Prostate gland (tissue), 2 donors: Measurements from ENCODE around the gene SCAI.

Source experiments
- POLR2A ChIP-seq: fragments of 450-650 bp; IDR thresholded peaks from one replicate; pipeline ENCODE4 v1.6.1; 2016; ENCODE audit warnings: antibody characterized with exemption, mild to moderate bottlenecking
- POLR2AphosphoS5 ChIP-seq: sonication (generic); formaldehyde crosslinking; IDR thresholded peaks from one replicate; pipeline ENCODE4 v1.6.1; 2017; ENCODE audit warnings: antibody characterized with exemption
- TF ChIP-seq, protein P1 (sequence below), 4 experiments: fragments of 200-600 bp in 2 of 4; fragments of 450-650 bp in 2 of 4; sonication (generic) in 2 of 4; IDR thresholded peaks; 1 replicate in 3 of 4; 2 replicates in 1 of 4; pipeline ENCODE4 v1.5.1; 2016 to 2019; ENCODE audit warnings: antibody characterized with exemption in 4 of 4, mild to moderate bottlenecking in 2 of 4, moderate library complexity in 2 of 4

DNA sequence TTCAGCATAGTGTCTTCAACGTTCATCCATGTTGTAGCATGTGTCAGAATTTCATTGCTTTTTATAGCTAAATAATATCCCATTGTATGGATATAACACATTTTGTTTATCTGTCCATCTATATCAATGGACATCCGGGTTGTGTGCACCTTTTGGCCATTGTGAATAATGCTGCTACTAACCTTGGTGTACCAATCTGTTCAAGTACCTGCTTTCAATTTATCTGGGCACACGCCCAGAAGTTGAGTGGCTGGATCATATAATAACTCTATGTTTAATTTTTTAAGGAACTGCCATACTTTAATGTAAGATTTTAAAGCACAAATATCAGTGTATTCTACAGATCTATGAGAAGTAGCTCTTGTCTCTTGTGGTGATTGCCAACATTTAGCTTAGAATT, 43.5 kb downstream of the SCAI start:
- TF ChIP-seq, protein P1, sequence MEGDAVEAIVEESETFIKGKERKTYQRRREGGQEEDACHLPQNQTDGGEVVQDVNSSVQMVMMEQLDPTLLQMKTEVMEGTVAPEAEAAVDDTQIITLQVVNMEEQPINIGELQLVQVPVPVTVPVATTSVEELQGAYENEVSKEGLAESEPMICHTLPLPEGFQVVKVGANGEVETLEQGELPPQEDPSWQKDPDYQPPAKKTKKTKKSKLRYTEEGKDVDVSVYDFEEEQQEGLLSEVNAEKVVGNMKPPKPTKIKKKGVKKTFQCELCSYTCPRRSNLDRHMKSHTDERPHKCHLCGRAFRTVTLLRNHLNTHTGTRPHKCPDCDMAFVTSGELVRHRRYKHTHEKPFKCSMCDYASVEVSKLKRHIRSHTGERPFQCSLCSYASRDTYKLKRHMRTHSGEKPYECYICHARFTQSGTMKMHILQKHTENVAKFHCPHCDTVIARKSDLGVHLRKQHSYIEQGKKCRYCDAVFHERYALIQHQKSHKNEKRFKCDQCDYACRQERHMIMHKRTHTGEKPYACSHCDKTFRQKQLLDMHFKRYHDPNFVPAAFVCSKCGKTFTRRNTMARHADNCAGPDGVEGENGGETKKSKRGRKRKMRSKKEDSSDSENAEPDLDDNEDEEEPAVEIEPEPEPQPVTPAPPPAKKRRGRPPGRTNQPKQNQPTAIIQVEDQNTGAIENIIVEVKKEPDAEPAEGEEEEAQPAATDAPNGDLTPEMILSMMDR (IDR thresholded peaks at IDR 0.05): no peak
- TF ChIP-seq POLR2A: no peak
- no peak for TF ChIP-seq POLR2AphosphoS5
